Choroid plexus epithelial cell (primary cell): ENCODE measurements around the gene CLPSL2.

Source experiments
- DNase-seq: peaks from one replicate; pipeline ENCODE4 v3.0.0-alpha.2; 2010; ENCODE audit warnings: low read depth
- H3K4me3 ChIP-seq: 2 replicates; pipeline ENCODE4 v1.5.1; 2011; ENCODE audit warnings: low read depth, mild to moderate bottlenecking, control low read depth, low read length, moderate library complexity
- TF ChIP-seq, protein P1 (sequence below): conservative IDR thresholded peaks from 2 replicates; pipeline ENCODE4 v1.5.1; 2011; ENCODE audit warnings: low read depth, mild to moderate bottlenecking, control low read depth, inconsistent platforms, low read length, moderate library complexity

The CLPSL2 gene

DNA sequence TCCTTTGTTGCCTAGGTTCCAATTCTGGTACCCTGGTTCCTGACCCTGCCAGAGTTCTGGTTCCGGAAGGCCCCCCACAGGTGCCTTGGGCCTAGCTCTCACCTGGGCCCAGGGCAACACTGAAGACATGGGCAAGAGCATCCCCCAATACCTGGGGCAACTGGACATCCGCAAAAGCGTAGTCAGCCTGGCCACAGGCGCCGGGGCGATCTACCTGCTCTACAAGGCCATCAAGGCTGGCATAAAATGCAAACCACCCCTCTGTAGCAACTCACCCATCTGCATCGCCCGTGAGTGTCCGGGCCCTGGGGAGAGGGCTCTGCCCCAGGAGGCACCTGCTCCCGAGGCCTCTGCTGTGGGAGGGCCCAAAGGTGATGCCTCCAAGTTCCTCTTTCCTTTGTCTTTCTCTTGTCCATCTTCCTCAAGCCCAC, 39.4 kb upstream of the CLPSL2 start, which contains the start of gene ARMC12:
Gene ARMC12 (plus strand): TSS at position 51 of the 431 bp plus-strand sequence. CDS start 77 bp downstream, at position 128.
- TF ChIP-seq, protein P1, sequence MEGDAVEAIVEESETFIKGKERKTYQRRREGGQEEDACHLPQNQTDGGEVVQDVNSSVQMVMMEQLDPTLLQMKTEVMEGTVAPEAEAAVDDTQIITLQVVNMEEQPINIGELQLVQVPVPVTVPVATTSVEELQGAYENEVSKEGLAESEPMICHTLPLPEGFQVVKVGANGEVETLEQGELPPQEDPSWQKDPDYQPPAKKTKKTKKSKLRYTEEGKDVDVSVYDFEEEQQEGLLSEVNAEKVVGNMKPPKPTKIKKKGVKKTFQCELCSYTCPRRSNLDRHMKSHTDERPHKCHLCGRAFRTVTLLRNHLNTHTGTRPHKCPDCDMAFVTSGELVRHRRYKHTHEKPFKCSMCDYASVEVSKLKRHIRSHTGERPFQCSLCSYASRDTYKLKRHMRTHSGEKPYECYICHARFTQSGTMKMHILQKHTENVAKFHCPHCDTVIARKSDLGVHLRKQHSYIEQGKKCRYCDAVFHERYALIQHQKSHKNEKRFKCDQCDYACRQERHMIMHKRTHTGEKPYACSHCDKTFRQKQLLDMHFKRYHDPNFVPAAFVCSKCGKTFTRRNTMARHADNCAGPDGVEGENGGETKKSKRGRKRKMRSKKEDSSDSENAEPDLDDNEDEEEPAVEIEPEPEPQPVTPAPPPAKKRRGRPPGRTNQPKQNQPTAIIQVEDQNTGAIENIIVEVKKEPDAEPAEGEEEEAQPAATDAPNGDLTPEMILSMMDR, result no peak
- DNase-seq, result no peak
- no peak within 1 kb of the TSS for H3K4me3 ChIP-seq

DNA sequence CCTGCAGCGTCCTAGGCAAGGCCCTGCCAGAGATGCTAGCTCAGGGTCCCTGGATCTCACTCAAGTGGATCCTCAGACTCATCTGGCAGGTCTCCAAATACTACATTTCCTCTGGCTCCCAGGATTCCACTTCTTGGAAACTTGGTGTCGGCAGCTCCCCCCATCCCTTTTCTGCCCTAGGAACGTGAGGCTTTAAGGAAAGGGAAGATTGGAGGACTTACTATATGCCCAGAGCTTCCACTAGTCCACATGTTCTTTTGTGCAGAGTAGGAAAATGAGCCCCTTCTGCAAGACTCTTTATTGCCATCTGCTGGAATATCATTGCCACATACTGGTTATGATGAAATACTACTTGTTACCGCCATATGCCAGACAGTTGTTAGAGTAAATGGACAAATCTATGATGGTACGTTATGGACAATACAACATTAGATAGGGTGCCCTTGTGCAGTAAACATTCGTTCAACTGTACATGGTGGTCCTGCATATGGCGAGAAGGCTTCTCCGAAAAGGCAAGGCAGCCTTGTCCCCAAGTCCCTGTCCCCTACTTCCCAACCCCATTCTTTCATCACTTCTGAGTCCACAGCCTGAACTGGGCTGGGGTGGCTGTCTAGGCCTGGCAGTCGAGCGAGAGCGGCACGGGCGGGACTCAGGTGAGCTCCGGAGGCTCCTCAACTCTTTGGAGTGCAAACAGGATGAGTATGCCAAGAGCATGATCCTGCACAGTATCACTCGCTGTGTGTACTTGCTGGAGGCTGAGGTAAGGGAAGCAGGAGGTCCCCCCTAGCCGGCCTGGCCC, 38.8 kb upstream of the CLPSL2 start:
- no peak overlapping the region for H3K4me3 ChIP-seq
- TF ChIP-seq, protein P1, result peak; percentile 79
- DNase-seq, result peak; percentile 95

DNA sequence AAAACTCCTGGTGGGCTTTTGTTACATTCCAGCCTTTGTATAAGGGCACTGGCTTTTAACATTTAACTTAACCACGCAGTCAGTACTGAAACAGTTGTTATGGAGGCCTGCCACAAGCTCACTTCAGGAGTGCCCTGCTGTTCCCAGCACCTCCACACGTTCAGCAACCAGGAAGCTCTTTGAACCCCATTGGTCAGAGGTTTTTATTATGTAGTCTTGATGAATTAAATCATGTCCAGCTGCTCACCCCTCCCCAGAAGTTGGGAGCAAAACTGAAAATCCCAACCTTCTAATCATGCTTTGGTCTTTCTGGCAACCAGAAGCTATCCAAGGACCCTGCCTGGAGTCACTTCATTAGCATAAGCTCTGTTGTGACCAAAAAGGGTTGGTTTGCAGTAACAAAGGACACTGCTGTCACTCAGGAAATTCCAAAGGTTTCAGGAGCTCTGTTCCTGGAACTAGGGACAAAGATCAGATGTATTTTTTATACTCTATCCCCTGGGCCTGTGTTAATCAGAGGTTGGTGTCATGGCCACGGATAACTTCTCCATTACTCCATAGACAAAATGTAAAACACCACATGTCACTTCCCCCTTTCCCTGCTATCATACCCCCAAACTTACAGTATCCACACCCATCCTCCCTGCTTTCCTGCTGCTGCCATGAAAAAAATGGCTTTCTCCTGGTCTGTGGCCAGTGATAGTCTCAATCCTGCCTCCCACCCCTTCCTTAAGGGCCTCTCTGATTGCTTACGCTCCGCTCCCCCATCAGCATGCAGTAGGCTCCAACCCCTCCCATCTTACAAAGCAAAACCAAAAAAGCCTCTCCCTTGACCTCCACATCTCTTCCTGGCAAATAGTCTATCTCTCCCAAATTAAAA, 36.5 kb upstream of the CLPSL2 start:
- DNase-seq, result no peak

DNA sequence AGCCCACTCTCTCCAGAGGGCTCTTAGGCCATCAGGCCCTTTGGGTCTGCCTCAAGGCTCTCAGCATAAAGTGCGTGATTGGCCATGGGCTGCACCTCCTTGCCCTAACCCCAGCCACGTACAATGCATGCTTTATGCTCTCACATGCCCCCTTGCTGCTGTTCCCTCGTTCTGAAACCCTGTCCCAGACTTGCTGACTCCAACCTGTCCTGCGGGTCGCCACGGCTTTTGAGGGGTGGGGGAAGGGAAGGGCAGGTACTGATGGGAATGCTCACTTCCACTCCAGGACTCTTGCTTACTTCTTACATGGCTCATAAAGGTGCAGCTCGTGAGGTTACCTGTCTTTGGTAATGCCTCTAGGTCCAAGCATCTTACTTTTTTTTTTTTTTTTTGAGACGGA, 33.6 kb upstream of the CLPSL2 start:
- TF ChIP-seq, protein P1, result peak; percentile 17
- no peak for DNase-seq
- H3K4me3 ChIP-seq, result no peak overlapping the region

More for the DNA sequence above, 36.5 kb upstream of the CLPSL2 start:
- H3K4me3 ChIP-seq, result no peak overlapping the region
- TF ChIP-seq, protein P1, result no peak

DNA sequence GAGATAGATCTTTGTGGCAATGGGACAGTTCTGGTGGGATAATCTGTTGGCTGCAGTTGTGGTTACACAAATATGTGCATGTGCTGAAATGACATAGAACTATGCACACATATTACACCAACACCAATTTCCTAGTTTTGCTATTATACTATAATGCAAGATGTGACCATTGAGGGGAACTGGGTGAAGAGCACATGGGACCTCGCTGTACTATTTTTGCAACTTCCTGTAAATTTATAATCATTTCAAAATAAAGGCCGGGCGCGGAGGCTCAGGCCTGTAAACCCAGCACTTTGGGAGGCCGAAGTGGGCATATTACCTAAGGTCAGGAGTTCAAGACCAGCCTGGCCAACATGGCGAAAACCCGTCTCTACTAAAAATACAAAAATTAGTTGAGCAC, 30.9 kb upstream of the CLPSL2 start:
- TF ChIP-seq, protein P1, result no peak
- no peak for DNase-seq
- no peak overlapping the region for H3K4me3 ChIP-seq

DNA sequence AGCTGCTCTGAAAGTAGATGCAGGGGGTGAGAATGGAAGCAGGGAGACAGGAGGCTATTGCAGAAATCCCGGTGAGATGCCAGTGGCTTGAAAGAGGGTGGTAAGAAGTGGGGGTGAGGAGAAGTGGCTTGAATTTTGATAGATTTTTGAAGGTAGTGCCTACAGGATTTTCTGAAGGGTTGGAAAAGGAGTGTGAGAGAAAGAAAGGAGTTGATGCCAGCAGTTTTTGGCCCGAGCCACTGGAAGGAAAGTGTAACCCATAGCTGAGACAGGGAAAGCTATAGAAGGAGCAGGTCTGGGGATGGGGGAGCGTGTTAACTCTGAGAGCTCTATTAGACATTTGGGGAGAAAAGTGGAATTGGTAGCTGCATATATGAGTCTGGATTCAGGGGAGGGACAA, 29.9 kb upstream of the CLPSL2 start:
- no peak for DNase-seq
- TF ChIP-seq, protein P1, result no peak
- no peak overlapping the region for H3K4me3 ChIP-seq
